GM18498 (cell line): ENCODE measurements around the gene DNAI7.

Experiments
- ATAC-seq: cut with Tn5 transposase; IDR thresholded peaks from one replicate; pipeline ENCODE4 v1.9.1; 2021; ENCODE audit warnings: mild to moderate bottlenecking, moderate library complexity; ENCODE audit not compliant: unreplicated experiment

The DNAI7 gene

DNA sequence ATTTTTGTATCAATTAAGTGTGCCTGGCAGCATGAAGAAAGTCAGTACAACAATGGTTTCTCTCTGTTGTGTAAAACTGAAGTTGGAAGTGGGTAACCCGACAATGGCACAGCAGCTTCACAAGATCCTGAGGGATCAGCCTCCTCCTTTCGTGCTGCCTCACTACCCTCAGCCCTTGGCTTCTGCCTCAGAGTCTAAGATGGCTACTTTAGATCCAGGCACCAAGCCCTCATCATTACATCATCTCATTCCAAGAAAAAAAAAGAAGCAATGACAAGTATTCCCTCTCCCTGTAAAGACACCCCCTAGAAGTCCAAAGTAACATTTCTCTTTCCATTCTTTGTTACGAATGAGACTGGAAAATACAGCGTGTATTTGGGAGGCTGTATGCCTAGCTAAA is 92.6 kb downstream of the DNAI7 start:
- no peak for ATAC-seq

DNA sequence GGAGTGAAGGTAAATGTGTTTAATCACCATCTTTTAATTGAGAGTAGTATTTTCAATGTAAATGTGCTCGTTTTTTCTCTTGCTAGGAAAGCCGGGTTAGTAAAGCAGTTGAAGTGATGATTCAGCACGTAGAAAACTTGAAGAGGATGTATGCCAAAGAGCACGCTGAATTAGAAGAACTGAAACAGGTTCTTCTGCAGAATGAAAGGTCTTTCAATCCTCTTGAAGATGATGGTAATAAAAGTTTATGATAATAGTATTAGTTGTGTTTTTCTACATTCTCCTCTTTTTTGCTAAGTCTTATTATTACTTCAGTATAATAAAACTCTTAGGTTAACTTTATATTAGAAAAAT is 93.9 kb downstream of the DNAI7 start:
- ATAC-seq = no peak

DNA sequence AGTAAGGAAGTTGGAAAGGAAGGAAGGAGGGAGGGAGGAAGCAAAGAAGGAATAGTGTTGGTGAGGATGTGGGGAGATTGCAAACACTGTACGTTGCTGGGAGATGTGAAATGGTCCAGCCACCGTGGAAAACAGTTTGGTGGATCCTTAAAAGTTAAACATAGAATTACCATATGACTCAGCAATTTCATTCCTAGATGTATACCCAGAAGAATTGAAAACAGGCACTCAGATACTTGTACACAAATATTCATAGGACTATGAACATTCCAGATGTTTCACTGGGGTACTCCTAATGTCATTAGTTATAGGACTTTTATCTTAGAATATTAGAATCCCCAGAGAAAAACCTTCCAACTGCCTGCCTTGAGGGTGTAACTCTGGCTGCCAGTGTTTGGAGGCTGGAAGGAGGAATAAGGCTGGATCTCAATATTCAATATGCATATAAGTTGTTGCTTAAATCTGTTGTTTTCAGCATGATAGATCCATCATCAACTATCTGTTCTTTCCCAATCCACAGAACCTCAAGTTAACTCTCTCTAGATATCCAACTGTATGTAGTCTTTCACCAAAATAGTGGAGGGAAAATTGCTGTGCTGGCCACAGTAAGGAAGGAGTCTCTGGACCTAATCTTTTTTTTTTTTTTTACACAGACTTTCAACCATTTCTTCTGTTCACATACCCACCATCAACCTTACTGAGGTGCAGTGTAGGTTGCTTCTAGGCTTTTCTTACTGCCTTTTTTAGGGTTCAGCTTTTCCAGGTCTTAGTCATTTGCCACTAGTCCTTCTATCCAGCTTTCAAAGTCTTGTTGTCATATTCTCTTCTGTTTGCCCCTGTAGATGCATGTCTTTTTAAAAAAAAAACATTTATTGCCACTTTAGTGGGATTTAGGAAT is 94.5 kb downstream of the DNAI7 start:
- ATAC-seq = no peak

DNA sequence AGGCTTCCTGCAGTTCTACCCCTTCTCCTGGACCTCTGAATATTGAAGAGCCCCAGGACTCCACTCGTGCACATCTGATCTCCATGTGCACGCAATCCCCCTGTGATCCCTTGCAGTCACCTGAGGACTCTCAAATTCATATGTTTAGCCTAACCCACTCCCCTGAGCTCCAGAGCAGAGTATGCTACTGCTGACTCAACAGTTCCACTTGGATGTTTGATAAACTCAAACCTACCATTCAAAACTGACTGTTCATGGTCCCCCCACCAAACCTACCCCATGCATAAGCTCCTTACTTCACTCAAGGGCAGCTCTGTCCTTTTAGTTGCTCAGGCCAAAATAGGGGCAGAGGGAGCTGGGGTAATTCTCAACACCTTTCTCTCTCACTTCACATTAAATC is 96.0 kb downstream of the DNAI7 start:
- no peak for ATAC-seq

DNA sequence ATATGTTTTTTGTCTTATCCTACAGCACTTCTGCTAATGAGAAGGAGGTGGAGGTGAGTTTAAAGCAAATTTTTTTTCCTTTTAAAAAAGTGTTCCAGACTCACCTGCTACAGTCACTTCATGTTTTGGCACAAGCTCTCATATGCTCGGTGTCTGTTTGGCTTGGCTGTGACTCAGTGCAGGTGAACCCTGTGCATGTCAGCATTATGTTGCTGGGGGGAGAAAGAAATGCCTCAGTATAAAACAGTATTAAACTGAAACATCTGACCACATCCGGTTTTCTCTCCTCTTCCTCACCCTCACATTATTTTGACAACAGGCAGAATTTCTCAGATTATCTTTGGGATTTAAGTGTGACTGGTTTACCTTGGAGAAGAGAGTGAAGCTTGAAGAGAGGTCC is 105.2 kb downstream of the DNAI7 start:
- no peak for ATAC-seq

DNA sequence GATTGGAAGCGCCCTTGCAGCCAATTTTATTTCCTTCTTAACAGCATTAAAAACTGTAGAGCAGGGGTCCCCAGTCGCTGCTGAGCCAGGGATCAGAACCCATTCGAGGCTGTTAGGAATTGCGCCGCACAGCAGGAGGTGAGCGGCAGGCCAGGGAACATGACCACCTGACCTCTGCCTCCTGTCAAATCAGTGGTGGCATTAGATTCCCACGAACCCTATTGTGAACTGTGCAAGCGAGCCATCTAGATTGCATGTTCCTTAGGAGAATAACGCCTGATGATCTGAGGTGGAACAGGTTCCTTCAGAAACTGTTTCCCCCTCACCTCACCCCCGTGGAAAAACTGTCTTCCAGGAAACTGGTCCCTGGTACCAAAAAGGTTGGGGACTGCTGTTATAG is 107.4 kb downstream of the DNAI7 start:
- no peak for ATAC-seq

DNA sequence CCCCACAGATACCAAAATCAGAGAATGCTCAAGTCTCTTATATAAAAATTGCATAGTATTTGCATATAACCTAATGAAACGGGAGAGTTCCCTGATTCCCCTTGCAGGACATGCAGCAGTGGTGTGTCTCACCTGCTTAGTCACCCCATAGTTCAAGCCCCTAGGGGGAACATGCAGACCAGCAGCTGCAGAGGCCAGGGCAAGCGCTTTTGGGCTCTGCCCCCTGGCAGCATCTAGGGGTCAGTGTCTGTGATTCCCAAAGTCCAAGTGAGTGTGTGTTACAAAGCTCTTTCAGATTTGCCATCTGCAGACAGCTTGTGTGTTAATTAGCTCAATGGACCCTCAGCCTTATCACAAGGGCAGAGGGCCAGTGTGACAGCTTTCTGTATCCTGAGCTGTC is 110.1 kb downstream of the DNAI7 start:
- no peak for ATAC-seq

DNA sequence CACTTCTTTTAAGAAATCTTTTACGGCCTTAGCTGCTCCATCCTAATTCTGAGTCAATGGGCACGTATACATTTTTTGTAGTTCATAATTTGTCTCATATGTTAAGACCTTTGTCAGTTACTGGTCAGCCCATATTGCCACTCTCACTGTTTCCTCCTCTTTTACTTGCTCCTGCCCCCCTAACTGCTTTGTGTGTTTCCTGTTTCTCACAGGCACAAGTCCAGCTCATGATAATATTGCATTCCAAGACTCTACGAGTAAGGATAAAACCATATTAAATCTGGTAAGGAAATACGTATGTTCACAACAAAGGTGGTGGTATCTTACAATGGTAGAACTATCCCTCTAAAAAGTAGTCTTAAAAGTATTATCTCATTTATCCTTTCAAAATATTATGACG is 111.7 kb downstream of the DNAI7 start:
- ATAC-seq = no peak

DNA sequence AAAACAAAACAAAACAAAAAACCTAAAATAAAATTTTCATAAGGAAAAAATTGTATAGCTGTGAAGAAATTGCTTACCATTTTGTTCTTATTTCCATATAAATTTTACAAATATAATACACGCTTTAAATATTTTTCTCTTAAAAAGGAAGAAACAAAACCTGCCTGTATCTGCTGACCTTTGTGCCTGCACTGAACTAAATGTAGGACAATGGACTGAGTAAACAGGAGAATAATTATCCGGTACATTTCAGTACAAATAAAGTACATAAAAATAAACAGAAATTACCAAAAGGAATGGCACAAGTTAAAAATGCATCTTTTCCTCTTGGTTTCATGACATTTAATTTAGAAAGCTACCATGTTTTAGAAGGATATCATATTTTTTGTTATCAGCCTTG is 112.3 kb downstream of the DNAI7 start:
- no peak for ATAC-seq

DNA sequence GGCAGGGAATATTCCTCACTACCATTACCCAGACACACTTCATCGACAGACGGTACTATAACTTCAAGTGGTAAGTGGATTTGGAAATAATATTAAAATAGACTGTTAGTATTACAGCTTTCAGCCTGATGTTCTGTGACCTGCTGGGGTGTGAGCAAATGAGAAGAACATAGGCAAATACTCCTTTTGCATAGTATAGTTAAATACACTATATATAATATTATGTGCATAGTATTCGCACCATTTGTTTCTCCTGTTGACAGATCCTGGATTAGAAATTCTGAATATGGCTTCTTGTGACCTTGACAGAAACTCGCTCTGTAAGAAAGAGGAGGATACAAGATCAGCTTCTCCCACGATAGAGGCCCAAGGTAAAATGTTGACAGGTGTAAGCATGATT is 115.6 kb downstream of the DNAI7 start:
- no peak for ATAC-seq

DNA sequence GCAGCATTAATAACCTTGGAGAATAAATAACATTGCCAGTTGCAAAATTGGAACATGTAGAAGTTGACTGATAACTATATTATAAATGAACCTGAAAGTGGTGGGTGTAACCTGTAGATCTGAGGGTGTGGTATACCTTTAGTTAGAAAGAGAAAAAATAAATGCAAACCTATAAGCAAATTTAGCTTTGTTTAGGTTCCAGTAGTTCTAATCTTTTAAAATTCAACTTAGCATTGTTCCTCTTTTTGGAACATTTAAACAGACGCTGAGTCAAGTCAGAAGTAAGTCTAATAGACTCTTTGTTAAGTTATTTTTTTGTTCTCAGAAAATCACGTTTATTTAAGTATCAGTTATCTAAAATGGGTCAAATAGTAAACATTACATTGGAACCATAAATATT is 120.0 kb downstream of the DNAI7 start:
- ATAC-seq = peak; percentile 57

DNA sequence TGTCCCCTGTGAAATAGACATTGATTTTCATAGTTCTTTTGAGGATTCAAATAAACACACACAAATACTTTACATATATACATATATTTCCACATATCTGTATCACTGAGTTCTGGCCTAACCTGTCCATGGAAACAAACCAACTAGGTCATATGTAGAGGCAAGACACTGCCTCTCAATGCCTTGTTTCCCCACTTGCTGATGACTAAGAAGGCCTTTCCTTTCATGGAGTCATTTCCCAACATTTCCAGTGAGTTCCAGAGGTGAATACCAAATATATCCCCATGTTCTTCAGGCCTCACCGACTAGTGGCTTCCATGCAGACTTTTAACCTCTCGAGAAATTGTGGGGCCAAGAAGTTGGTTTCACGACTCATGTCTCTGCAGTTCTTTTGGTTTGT is 120.8 kb downstream of the DNAI7 start:
- no peak for ATAC-seq

DNA sequence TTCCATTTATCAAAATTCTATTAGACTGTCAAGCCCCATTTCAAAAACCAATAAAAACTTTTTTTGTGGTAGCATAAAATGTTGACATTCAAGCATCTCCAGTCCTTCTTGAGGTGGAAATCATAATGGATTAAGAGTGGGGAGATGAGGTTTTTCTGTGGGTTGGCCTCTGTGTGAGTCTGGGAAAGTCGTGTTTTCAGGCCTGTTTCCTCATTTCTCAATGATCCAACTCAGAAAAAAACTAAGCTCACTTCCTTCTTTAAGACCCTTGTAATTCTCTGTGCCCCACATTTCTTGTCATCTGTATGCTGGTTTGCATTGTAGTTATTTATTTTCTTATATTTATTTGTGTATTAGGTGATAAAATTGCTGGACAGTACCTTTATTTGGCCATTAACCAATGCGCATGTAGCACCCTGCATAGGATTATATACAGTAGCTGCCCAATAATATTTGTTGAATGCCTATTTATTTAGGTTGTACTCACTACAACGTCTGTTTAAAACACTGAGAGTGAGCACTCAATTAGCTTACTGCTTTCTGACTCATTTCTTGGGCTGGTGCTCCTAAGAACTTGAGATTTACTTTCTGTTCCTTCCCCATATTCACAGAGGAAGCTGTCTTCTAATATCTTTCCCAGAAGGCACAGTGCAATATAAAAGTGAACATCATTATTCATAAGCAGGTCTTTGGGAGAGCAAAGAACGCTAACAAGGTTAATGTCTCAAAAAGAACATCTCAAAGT is 121.9 kb downstream of the DNAI7 start:
- no peak for ATAC-seq

DNA sequence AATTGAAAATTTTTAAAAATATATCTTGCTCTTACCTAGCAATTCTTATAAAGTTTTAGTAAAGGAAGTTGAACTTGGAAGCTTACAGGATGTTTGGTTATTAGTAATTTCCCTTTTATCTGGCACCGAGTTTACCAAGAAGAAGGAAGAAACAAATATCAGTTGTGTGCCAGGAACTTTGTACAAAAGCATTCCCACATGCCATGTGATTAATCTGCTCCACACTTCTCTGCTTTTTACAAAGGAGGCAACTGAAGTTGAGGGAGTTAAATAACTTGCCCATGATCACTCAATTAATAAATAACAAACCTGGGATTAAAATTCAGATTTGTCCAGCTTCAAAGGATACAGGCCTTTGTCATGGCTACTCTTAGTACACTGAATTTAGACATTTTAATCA is 123.6 kb downstream of the DNAI7 start:
- ATAC-seq = no peak

DNA sequence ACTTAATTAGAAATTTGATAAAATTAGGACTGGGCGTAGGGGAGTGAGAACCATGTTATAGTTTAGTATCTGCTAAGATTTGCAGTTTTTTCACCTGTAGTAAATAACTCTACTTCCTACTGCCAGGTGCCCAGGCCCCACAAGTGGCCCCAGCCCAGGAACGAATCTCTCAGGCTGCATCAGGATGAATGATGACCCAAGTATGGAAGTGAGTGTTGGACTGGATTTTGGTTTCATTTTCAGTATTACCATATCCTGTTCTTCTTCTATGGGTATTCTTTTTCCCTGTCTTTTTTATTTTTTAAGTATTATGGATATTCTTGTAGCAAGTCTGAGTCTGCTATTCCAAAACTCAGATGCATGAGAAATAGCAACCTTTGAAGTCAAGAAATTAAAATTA is 125.7 kb downstream of the DNAI7 start:
- no peak for ATAC-seq

DNA sequence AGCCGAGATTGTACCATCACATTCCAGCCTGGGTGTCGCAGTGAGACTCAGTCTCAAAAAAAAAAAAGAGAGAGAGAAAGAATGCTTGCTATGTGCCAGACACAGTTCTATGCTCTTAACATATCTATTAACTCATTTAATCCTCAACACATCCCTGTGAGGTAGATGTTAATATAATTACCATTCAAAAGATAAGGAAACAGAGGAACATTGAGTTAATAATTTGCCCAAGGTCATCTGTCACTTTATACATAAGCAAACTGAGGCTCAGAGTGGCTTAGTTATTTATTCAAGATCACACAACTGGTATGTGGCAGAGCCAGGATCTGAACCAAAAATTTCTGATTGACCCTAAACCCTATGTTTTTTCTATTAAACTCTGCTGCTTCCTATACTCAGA is 129.9 kb downstream of the DNAI7 start:
- no peak for ATAC-seq

DNA sequence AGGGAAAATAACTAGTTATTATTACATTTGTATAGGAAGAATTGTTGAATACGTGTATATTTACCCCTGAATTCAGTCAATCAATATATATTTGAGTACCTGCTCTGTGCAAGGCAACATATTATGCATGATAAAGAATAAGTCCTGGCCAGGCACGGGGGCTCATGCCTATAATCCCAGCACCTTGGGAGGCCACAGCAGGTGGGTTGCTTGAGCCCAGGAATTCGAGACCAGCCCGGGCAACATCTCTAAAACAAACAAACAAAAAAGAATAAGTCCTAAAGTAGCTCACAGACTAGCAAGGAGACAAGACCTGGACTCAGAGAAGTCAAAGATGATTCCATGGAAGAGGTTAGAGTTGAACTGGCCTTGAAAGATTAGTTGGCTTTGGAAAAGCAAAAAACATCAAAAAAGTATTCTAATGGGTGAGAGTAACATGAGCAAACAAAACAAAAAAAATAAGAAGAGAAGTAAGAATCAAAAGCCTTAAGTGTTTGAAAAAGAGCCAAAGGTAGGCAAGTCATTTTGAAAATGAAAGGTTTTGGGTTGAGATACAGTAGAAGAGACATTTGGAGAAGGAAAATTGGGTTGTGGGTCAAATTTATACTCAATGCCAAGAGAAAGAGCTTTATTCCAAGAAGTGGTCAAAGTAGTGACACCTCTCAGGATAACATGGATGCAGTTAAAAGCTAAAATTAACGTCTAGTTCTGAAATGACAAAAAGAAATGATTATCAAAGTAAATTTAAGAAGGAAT is 130.9 kb downstream of the DNAI7 start:
- ATAC-seq = no peak

DNA sequence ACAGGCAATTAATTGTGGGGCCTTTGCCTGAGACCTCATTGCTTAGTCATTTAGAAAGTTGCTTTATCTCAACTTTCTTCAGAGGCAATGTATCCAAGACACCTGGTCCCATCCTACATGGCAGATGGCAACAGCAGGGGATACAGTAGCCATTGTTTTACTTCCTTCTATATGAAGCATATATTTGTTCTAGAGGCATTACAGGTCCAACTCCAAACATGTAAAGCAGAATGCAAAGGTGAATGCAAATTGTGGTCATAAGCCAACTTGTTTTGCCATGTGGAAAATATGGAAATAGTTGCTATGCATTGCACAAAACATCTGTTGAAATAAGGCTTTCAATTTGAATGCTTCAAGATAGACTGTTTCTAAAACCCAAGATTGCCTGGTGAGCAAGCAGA is 136.3 kb downstream of the DNAI7 start:
- peak; percentile 48 for ATAC-seq
